GM19372 (cell line): Measurements from ENCODE around the gene SFT2D3.

ENCODE experiments used
- ATAC-seq: cut with Tn5 transposase; IDR thresholded peaks from one replicate; pipeline ENCODE4 v1.9.1; 2021; ENCODE audit warnings: mild to moderate bottlenecking, low read depth, moderate library complexity; ENCODE audit not compliant: unreplicated experiment

Gene SFT2D3

GRCh38 chr2:127705391-127706065 is 4.2 kb downstream of the SFT2D3 start:
- no peak for ATAC-seq

DNA sequence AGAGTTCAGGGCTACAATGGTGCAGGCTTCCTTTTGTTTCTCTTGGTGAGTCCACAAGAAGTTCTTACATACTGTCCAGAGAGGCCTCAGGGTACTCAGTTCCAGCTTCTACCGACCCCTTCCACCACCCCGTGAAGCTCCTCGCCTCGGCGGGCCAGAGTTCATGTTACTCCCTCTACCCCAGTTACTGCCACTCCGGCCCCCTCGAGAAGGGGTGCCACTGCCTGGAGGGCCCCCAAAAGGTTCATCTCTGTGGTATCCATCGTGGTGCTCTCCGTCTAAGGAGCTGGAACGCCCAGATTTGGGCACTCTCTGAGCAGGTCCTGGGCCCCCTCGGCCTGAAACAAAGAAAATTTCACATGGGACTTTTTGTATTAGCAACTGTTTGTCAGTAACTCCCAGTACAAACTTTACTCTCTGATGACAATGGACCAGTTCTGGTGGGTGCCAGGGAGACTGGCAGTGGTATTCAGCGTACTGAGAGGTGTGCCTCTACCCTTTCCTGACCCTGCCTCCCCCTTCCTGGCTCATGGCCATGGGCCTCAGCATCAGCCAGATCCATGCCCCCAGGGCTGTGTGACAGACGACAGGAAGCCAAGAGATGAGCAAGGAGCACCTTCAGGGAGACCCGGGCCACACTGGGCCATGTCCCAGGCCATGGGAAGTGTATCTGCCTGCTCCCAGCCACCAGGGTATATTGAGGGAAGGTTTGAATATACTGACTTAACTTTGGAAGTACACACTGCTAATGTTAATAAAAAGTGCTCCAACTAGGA is 5.1 kb downstream of the SFT2D3 start:
- ATAC-seq, result no peak

GRCh38 chr2:127707890-127708648 is 6.8 kb downstream of the SFT2D3 start:
- no peak for ATAC-seq

DNA sequence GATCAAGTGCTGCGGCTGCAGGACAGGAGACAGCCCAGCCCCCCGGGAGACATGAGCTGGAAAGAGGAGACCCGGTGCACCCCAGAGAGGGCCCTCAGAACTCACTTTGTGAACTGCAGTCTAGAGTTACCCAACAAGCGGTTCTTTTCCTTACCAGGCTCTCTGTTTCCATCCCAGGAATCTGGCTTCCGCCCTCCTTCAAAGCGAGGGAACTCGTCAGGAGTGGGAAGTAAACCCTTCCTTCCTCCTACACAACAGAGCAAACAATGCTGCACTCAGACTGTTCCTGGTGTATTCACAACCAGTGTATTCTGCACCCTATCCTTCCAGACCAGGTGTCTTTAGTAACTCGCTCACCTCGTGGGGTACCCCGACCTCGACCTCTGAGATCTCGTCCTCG is 8.0 kb downstream of the SFT2D3 start:
- no peak for ATAC-seq

GRCh38 chr2:127712999-127713398 is 11.7 kb downstream of the SFT2D3 start:
- no peak for ATAC-seq

DNA sequence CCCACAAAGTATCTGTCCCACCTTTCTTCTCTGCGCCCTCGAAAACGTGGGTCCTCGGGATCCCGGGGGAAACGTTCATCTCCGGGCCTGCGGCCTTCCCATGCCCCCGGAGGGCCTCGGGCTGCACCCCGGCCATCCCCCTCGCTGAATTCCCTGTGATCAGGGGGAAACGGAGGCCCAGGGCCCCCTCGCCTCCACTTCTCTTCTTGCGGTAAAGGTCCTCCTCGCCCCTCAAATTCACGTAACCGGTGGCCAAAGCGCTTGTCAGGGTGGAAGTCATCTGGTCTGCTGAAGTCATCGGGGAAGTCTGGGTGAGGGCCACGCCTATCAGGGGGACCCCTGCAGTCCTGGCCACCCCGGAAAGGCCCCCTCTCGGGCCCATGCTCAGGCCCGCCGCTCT is 12.3 kb downstream of the SFT2D3 start:
- ATAC-seq, result no peak

GRCh38 chr2:127715778-127716449 is 14.6 kb downstream of the SFT2D3 start:
- ATAC-seq, result no peak

- no peak for ATAC-seq
Measured at GRCh38 chr2:127718271-127718670, 17.0 kb downstream of the SFT2D3 start.

DNA sequence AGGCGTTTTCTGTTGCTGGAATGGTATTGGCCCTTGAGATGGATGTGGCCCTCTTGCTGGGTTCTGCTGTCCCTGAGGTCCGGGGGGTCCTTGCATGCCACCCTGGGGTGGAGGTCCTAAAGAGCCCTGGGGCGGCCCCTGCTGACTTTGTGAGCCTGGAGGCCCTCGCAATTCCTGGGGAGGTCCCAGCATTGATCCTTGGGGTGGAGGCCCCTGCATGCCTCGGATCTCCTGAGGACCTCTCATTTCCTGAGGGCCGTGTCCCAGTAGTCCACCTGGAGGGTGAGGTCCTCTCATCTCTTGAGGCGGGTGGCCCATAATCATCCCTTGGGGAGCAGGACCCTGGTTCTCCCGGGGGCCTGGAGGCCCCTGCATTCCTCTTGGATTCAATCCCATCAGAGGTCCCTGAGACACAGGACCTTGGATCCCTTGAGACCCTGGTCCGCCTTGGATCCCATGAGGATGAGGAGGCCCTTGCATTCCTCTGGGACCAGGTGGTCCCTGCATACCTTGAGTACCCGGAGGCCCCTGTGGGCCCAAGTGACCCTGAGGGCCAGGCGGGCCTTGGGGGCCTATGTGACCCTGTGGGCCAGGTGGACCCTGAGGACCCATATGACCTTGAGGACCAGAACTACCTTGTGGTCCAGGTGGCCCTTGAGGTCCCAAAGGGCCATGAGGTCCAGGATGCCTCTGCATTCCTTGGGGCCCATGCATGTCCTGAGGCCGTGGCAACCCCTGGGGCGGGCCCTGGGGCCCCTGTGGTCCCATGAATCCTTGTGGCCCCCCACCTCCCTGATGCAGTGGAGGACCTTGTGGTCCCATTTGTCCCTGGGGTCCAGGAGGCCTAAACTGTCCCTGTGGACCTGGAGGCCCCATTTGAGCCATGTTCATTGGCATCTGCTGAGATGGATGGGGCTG is 18.3 kb downstream of the SFT2D3 start:
- no peak for ATAC-seq

DNA sequence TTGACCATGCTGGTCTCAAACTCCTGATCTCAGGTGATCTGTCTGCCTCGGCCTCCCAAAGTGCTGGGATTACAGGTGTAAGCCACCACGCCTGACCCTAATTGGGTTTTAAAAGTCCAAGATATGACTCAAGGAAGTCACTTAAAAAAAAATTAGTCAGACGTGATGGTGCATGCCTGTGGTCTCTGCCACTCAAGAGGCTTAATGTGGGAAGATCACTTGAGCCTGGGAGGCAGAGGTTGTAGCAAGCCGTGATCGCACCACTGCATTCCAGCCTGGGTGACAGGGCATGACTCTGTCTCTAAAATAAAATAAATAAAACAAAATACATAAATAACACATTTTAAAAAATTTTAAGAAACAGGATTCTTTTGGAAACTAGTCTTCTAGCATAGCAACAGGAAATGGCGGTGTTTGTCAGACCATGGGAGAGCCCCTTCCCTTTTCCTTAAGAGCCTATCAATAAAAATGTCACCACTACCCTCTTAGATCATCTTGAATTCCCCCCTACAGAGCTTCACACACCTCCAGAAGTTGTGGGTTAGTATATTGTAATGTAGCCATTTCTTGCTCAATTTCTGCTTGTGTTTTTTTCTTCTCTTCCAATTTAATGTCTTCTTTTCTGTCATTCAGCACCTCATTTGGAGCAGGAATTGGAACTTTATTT is 20.1 kb downstream of the SFT2D3 start:
- no peak for ATAC-seq

- no peak for ATAC-seq
Measured at GRCh38 chr2:127721978-127722355, 20.7 kb downstream of the SFT2D3 start.

DNA sequence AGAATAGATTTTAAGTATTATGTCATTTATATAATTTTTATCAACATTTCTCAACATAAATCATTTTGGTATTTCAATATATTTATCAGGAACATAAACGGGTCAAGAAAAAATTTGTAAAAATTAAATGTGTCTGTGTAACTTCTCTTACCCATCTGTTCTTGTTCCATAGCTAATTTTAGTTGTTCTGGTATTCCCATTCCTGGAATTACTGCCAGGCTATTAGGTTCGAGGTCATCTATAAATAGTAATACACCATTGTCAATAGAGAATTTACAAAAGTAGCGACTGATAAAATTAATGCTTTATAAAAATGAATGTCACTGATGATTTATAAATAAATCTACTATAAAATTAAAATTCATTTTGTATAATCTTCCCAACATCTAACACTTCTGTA is 21.5 kb downstream of the SFT2D3 start:
- no peak for ATAC-seq

DNA sequence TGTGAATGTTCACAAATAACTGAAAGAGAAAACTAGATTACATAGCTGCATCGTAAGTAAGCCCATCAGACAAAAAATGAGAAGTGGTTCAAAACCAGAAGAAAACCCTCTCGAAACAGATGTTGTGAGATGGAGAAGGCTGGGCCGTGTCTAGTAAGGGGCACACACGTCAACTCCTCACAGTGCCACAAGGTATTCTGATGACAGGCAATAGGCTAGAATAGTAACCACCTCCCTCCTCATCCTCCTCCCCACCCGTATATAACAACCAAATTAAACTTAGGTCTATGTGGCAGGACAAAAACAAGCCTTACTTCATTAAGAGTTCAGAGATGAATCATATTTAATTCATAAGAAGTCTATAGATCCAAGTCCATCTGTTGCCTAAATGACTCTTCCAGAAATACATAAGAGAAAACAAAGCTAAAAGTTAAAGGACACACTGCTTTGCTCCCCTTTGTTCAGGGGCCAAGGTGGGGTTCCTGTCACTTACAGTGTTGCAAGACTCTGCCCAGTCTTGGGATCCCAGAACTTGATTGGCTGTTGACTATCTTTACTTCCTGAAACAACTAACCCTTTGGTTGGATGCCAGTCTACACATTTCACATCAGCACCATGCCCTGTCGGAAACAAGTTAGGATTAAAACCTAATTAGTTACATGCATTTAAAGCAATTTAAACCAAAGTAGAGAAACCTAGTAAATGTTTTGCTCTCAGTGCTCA is 25.0 kb downstream of the SFT2D3 start:
- ATAC-seq, result no peak

- no peak for ATAC-seq
Measured at GRCh38 chr2:127733113-127733815, 32.0 kb downstream of the SFT2D3 start.

DNA sequence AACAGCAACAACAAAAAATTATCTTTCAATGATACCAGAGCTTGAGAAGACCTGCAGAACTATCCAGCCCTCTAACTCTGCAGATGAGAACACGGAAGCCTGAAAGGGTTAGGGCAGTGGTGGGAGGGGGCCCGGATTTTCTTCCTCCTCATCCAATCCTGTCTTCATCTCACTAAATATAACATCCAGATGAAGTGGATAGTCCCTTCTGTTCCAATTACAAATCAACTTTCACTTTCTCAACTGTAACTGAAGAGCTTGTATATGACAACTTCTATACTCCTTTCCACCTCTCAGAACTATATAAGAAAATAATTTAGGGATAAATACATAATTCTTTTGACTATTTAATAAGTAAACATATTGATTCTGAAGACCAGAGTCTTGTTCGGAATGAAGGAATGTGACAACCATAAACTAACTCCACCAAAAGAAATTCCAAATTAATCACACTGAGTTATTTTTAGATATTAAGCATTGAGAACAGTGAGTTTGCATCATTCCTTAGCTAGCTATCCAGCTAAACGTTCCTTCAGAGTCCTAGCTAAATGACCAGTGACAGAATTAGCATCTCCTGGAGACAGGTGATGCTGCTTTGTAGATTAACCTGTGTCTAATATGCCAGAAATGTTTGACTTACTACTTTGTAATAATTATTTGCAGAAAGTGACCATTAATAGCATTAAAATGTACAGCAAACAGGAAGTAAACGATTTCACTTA is 32.7 kb downstream of the SFT2D3 start:
- ATAC-seq, result no peak

DNA sequence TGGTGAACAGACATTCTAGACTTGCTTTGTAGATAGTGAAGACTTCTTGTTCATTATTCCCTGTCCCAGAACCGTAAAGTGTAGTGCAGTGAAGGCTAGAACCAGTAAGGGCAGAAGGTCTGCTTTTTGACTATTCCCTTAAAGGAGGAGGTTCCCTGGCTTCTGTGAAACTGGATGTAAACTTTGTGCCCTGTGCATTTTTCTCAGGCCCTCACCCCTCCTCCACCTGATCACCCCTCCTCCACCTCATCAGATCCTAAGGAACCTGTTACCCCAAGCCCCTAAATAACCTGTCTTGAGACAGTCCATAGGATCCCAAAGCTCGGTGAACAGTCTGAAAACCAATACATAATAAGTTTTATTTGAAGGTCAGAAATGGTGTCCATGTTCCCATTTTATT is 33.7 kb downstream of the SFT2D3 start:
- ATAC-seq, result no peak
